Left forelimb (tissue), 1 donor: Measurements from ENCODE around the gene HSPA1A.
"Not testable (repeated sequence)": the region's sequence is repeated elsewhere in the genome, so short reads cannot be mapped to it uniquely, and the experiment has no call there.

Experiments
- DNase-seq: peaks from one replicate; pipeline ENCODE4 v3.0.0-alpha.2; 2018; ENCODE audit warnings: low spot score

HSPA1A gene

DNA sequence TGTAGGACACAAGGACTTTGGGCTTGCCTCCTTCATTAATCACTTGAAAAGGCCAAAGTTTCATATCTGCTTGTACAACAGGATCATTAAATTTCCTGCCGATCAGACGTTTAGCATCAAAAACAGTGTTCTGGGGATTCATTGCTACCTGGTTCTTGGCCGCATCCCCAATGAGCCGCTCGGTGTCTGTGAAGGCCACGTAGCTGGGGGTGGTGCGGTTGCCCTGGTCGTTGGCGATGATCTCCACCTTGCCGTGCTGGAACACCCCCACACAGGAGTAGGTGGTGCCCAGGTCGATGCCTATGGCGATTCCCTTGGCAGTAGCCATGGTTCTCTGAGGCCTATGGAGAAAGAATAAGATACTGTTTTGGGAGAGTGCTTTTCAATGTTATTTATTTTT is 3.7 kb upstream of the HSPA1A start:
- no peak for DNase-seq

GRCh38 chr6:31813465-31813849 is 1.9 kb upstream of the HSPA1A start:
- no peak for DNase-seq

DNA sequence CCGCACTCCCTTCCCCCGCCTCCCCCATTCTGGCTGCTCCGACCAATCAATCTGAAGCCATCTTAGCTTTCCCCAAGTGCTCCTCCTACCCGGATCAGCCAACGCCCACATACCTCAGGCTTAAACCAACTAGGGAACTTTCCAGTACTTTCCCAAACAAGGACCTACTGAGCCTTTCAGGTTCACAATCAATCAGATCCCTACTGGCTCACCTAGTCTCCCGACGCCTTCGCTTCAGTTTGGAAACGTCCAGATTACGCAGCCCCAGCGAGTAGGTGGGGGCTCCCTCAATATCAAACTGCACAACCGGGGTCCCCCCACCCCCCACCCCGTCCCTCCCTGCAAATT is 692 bp upstream of the HSPA1A start:
- DNase-seq = peak; percentile 96

DNA sequence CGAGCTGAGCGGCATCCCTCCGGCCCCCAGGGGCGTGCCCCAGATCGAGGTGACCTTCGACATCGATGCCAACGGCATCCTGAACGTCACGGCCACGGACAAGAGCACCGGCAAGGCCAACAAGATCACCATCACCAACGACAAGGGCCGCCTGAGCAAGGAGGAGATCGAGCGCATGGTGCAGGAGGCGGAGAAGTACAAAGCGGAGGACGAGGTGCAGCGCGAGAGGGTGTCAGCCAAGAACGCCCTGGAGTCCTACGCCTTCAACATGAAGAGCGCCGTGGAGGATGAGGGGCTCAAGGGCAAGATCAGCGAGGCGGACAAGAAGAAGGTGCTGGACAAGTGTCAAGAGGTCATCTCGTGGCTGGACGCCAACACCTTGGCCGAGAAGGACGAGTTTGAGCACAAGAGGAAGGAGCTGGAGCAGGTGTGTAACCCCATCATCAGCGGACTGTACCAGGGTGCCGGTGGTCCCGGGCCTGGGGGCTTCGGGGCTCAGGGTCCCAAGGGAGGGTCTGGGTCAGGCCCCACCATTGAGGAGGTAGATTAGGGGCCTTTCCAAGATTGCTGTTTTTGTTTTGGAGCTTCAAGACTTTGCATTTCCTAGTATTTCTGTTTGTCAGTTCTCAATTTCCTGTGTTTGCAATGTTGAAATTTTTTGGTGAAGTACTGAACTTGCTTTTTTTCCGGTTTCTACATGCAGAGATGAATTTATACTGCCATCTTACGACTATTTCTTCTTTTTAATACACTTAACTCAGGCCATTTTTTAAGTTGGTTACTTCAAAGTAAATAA is 2.0 kb downstream of the HSPA1A start:
- DNase-seq = not testable (repeated sequence)

GRCh38 chr6:31817929-31818511 is 2.7 kb downstream of the HSPA1A start:
- DNase-seq = not testable (repeated sequence)

- no peak for DNase-seq
These were observed 4.5 kb downstream of the HSPA1A start for GRCh38 chr6:31819871-31820299.

DNA sequence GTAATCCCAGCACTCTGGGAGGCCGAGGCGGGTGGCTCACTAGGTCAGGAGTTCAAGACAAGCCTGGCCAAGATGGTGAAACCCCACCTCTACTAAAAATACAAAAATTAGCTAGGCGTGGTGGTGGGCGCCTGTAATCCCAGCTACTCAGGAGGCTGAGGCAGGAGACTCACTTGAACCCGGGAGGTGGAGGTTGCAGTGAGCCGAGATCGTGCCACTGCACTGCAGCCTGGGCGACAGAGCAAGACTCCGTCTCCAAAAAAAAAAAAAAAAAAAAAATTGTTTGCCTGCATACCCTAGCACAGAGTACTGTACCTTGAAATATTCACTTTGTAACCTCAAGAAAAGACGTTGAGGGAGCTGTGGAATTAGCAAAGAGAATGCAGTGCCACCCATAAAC is 5.1 kb downstream of the HSPA1A start:
- not testable (repeated sequence) for DNase-seq

DNA sequence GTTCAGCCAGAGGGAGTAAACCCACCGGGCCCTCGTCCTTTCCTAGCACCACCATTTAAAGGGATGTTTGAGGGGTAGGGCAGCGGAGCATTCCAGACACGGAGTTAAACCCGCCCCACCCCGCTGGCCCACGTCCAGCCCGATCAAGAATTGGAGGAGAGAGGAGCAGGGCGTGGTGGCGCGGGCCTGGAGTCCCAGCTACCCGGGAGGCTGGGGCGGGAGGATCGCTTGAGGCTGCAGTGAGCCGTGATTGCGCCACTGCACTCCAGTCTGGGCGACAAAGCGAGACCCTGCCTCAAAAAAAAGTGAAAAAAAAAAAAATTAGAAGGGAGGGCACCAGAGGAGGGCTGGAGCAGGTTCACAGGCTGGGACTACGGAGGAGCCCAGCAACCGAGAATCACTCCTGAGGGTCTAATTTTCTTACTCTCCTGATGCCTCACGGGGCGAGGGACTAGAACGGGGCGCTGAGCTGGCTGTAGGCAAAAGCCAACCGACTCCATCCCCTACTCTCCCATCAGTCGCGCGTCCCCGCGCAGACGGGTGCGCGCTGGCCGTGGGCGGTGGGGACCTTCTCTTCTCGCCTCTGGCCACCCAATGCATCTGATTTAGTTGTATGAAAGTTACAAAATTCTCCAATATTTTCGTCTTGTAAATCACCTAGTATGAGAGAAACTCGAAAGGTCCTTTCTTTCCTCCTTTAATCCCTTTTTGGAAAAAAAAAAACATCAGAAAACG is 6.1 kb downstream of the HSPA1A start:
- peak; percentile 73 for DNase-seq

GRCh38 chr6:31822036-31822821 is 6.9 kb downstream of the HSPA1A start:
- peak; percentile 86 for DNase-seq

DNA sequence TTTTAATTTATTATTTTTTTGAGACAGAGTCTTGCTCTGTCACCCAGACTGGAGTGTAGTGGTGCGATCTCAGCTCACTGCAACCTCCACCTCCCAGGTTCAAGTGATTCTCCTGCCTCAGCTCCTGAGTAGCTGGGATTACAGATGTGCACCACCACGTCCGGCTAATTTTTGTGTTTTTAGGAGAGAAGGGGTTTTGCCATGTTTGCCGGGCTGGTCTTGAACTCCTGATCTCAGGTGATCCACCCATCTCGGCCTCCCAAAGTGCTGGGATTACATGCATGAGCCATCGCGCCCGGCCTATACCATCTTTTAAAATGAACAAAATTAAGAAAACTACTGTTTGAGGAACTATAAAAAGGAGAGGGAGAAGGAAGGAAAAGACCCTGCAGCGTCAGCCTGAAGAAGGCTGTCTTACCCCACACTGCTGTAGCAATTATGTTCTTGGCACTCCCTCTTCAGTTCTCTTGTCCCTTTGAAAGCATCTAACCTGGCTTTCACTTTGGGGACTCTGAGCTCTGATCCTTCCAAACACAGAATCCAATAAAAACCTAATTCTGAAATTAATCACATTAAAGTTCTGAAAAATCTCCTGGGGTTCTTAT is 8.4 kb downstream of the HSPA1A start:
- DNase-seq = not testable (repeated sequence)

DNA sequence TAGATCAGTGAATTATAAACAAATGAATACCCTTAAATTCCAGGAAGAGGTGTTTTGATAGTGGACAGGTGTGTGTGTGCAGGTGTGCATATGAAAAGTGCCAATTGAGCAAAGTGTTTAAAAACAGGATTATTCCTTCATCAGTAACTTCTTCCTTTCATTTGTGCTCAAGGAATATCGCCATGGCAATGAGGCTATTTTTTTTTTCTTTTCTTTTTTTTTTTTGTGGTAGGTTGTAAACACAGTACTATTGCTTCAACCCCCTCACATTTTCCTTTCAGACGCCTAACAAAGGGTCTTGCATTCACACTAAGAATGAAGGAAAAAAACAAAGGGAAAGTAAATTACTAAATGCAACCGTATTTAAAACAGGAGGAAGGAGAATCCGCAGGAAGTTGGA is 10.2 kb downstream of the HSPA1A start:
- no peak for DNase-seq

- peak; percentile 88 for DNase-seq
These were observed 11.5 kb downstream of the HSPA1A start for GRCh38 chr6:31826793-31827285.

GRCh38 chr6:31827286-31828079 is 12.1 kb downstream of the HSPA1A start, which contains the start of gene HSPA1B:
Gene HSPA1B, plus strand, starts transcription at chr6:31827738. Its CDS starts 213 bp downstream, at chr6:31827951.
- peak; percentile 99 for DNase-seq

- DNase-seq = no peak
These were observed 14.4 kb downstream of the HSPA1A start for GRCh38 chr6:31829633-31830283.

DNA sequence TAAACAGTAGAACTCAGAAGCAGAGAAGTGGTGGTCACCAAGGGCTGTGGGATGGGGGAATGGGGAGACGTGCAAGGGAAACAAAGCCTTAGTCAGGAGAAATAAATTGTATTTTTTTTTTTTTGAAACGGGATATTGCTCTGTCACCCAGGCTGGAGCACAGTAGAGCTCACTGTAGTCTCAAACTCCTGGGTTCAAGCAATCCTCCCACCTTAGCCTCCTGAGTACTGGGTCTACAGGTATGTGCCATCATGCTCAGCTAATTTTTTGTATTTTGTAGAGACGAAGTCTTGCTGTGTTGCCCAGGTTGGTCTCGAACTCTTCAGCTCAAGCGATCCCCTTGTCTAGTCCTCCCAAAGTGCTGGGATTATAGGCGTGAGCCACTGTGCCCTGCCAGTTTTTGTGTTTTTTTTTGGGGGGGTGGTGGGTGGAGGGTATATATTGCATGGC is 15.6 kb downstream of the HSPA1A start:
- no peak for DNase-seq

- DNase-seq = no peak
These were observed 16.2 kb downstream of the HSPA1A start for GRCh38 chr6:31831350-31832215.

DNA sequence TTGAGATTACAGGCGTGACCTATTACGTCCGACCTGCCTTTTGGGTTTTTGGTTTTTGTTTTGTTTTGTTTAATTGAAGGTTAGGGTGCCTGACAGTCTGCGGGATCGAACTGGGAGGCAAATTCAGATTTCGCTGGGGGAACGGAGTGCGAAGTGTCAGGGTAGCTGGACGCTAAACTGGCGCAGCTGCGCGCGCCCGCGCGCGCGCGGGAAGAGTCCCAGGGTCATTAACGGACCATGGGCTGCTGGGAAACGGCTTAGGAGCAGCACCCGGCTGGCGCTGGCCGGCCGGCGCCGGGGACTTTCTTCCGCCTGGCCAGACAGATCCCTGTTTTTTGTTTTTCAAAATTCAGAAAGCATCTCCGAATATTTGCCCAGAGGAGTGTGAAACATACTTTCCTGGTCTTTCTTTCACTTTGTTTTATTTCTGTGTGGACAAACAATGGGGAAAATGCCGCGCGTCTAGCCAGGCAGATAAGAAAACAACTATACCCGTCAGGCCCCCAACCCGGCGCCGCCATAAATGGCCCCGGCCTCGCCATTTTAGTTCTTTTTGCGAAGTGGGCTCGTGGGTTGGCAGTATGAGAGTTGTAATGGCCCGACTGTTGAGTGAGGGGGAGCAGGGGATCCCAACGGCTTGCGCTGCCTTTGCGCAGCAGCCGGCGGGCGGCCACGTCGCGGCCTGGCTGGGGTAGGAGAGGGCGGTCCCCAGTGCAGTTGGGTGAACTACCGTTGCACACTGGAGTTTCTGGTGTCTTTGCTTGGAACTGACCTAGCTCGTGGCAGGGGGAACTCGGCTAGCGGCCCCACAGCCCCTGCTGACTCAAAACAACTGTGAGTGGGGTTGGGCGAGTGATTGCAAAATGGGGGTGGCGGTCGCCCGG is 19.3 kb downstream of the HSPA1A start:
- DNase-seq = peak; percentile 91

DNA sequence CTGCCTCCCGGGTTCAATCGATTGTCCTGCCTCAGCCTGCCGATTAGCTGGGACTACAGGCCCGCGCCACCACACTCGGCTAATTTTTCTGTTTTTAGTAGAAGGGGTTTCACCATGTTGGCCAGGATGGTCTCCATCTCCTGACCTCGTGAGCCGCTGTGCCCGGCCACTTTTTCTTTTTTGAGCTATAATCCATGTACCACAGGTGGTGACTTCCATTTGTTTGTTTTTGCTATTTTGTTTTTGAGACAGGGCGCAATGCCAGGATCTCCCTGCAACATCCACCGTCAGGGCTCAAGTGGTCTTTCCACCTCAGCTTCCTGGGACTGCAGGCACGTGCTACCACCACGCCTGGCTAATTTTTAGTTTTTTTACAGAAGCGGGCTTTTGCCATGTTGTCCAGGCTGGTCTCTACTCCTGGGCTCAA is 20.7 kb downstream of the HSPA1A start:
- DNase-seq = no peak
